ENCODE results near the gene MT3.

DNA sequence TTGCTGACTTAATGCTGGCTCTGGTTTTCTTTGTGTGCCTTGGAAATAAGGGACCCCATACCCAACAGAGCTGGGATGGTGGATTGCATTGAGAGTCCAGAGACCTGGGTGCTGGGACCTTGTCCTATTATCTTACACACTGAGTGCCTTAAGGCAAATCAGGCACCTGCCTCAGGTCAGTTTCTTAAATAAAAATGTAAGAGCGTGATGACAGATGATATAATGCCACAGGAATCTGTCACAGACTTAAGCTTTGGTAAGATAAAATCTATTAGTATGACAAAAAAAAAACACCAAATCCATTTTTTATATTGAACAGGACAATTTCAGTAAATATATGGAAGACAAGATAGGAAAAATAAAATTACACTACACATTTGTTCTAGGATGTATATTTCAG is 50.7 kb downstream of the MT3 start:
- TF ChIP-seq, protein P1, sequence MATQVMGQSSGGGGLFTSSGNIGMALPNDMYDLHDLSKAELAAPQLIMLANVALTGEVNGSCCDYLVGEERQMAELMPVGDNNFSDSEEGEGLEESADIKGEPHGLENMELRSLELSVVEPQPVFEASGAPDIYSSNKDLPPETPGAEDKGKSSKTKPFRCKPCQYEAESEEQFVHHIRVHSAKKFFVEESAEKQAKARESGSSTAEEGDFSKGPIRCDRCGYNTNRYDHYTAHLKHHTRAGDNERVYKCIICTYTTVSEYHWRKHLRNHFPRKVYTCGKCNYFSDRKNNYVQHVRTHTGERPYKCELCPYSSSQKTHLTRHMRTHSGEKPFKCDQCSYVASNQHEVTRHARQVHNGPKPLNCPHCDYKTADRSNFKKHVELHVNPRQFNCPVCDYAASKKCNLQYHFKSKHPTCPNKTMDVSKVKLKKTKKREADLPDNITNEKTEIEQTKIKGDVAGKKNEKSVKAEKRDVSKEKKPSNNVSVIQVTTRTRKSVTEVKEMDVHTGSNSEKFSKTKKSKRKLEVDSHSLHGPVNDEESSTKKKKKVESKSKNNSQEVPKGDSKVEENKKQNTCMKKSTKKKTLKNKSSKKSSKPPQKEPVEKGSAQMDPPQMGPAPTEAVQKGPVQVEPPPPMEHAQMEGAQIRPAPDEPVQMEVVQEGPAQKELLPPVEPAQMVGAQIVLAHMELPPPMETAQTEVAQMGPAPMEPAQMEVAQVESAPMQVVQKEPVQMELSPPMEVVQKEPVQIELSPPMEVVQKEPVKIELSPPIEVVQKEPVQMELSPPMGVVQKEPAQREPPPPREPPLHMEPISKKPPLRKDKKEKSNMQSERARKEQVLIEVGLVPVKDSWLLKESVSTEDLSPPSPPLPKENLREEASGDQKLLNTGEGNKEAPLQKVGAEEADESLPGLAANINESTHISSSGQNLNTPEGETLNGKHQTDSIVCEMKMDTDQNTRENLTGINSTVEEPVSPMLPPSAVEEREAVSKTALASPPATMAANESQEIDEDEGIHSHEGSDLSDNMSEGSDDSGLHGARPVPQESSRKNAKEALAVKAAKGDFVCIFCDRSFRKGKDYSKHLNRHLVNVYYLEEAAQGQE (IDR thresholded peaks at IDR 0.05; ENCODE audit: insufficient read depth in 1 of 2, low read depth in 2 of 2, low read length in 2 of 2) = no peak
- TF ChIP-seq TAF1 (IDR thresholded peaks at IDR 0.05; ENCODE audit: borderline replicate concordance, insufficient read depth, low read length) (no peak), SIN3A (IDR thresholded peaks at IDR 0.05; ENCODE audit: borderline replicate concordance, insufficient read depth, low read length) (no peak), POLR2AphosphoS5 (IDR thresholded peaks at IDR 0.05; ENCODE audit: low read depth, low read length) (no peak), FOXP2 (optimal IDR thresholded peaks at IDR 0.05; ENCODE audit: borderline replicate concordance, extremely low read depth, extremely low read length, insufficient read depth) (no peak)

Measured in PFSK-1 (cell line).